ENCODE results near the gene FDXACB1.
"Not testable (repeated sequence)": the region's sequence is repeated elsewhere in the genome, so short reads cannot be mapped to it uniquely, and the experiment has no call there.

The FDXACB1 gene

DNA sequence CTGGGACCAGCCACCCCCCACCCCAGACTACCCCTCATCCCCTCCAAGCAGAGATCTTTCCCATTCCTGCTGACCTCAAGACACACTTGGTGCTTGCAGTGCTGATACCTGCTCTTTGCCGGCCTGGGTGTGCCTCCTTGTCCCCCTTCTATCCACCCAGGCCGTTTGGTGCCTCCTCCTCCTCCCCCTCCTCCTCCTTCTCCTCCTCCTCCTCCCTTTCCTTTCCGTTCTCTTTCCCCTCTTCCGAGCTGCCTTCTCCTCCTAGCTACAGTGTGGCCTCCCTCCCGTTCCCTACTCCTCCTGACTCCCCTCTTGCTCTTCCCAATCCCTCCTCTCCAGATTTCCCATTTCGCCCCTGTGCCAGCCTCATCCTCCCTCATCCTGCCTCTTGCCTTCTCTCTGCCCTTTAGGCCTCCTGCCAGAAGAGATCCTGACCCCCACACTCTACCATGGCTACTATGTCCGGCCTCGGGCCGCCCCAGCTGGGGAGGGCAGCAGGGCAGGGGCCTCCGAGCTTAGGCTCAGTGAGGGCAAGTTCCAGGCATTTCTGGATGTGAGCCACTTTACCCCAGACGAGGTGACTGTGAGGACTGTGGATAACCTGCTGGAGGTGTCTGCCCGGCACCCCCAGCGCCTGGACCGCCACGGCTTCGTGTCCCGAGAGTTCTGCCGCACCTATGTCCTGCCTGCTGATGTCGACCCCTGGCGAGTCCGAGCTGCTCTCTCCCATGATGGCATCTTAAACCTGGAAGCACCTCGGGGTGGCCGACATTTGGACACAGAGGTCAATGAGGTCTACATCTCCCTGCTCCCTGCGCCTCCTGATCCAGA, 34.3 kb upstream of the FDXACB1 start:
- Mint-ChIP-seq H3K4me3 (no peak overlapping the region), H3K9me3 (no peaks in the 10 kb centered on the region), H3K27ac (no peak overlapping the region), H3K36me3 (no peaks in the 10 kb centered on the region), H3K4me1 (no peaks in the 10 kb centered on the region), H3K27me3 (peaks cover 76% of the 10 kb centered on the region)
- no peak for DNase-seq
- CTCF ChIA-PET: no interaction called here

- Mint-ChIP-seq H3K9me3 (no peaks in the 10 kb centered on the region), H3K4me1 (no peaks in the 10 kb centered on the region), H3K36me3 (no peaks in the 10 kb centered on the region), H3K27ac (no peak within 1 kb of the TSS), H3K27me3 (peaks cover 76% of the 10 kb centered on the region), H3K4me3 (no peak within 1 kb of the TSS)
- CTCF ChIA-PET: no interaction called here
- no peak for DNase-seq
Measured at GRCh38 chr11:111912535-111912934, 33.6 kb upstream of the FDXACB1 start, which contains the start of gene HSPB2. TSS of gene HSPB2 (plus strand) at chr11:111912734. CDS start at chr11:111912830, 96 bp downstream.

DNA sequence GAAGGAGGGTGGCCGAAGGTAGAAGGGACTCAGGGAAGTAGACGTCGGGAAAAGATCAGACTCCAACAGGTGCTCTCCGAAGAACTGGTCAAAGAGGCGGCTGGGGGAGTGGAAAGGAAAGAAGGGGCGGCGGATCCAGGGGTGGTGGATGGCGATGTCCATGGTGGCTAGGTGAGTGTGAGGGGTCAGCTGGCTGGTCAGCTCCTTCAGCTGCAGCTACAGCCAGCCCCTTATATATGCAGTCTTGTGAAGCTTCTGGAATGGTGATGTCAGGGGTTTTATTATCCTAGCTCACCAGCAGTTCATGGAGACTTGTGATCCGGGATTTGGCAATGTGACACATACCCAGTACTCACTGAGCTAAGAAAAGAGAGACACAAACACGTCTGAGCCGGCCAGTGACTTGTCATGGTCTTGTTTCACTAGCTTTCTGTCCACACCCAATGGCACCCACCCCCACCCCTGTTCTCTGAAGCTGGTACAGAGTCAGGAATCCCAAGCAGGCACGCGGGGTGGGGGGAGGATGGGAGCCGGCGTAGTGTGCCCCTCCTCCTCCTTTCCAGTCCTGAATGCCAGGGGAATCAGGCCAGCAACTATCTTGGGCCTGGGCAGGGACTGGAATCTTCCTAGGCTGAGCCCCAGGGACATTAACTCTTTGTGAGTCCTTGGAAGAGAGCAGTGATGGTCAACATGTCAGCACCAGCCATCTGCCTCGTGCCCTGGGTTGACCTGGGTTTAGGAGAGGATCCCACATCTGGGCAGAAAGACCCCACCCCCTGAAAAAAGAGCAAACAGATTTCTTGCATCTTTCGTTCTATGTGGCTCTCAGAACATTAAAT, 32.8 kb upstream of the FDXACB1 start, which contains the start of gene CRYAB:
Gene CRYAB, minus strand, starts transcription at position 208 of the 839 bp plus-strand sequence. Its CDS starts 46 bp downstream, at position 162.
- Mint-ChIP-seq H3K27ac (no peak within 1 kb of the TSS), H3K36me3 (no peaks in the 10 kb centered on the region), H3K4me3 (no peak within 1 kb of the TSS), H3K4me1 (no peaks in the 10 kb centered on the region), H3K27me3 (peaks cover 70% of the 10 kb centered on the region), H3K9me3 (no peaks in the 10 kb centered on the region)
- CTCF ChIA-PET: no interaction called here
- no peak for DNase-seq

DNA sequence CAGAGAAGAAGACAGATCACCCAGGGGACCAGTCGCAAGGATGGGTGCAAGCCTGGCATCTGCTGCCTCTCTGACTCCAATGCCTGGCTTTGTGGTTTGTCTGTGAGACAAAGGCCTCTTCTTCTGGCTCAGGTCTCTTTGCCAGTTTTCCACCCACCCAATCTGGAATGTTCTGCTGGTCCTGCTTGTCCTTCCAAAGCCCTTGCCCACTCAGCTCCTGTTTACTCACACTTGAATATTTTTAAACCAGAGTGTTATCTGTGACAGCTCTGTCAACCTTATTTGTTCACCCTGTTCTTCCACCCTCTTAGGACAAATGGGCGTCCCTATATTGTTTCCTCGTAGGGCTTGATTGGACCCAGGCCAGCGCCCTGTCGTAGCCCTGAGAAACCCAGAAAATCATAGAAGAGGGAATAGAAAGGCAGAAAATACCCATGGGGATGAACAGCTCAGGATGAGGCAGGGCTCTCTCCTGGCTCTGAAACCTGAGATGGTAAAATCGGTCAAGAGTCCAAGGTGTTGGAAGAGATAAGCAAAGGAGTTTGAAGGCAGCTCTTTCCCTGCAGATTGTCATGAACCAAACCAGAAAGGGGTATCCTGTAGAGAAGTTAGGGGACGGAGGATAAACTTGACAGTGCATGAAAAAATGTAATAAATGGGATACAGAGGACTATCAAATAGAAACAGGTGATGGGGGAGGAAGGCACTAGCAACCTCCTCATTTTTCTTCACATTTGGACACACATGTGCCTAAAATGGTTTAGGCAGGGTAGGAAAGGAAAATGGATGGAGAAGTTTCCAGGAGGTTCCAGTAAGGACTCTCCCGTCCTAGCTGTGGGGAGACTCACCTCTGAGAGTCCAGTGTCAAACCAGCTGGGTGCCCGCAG, 32.0 kb upstream of the FDXACB1 start:
- Mint-ChIP-seq H3K27ac (no peak overlapping the region), H3K9me3 (no peaks in the 10 kb centered on the region), H3K36me3 (no peaks in the 10 kb centered on the region), H3K4me3 (no peak overlapping the region), H3K4me1 (no peaks in the 10 kb centered on the region), H3K27me3 (peaks cover 66% of the 10 kb centered on the region)
- DNase-seq: no peak
- CTCF ChIA-PET: no interaction called here

DNA sequence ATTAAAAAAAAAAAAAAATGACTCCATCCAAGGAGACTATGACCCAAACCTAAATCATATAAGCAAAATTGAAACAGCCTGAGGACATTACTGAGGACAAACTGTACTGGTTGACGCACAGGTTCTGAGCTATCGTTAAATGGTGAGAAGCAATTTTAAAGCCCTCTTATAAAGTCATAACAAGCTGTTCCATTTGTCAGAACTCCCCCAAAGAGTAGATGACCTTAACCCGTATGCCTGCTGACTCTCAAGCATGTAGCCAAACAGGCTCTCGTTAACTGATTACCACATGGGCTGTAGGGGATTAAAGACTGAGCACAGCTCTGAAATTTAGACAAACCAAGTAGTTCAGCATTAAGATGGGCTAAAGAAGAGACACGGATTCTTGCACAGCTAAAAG, 30.4 kb upstream of the FDXACB1 start:
- Mint-ChIP-seq H3K4me1 (no peaks in the 10 kb centered on the region), H3K4me3 (no peak overlapping the region), H3K27ac (no peak overlapping the region), H3K9me3 (no peaks in the 10 kb centered on the region), H3K36me3 (no peaks in the 10 kb centered on the region), H3K27me3 (peaks cover 63% of the 10 kb centered on the region)
- no peak for DNase-seq
- CTCF ChIA-PET: no interaction called here

DNA sequence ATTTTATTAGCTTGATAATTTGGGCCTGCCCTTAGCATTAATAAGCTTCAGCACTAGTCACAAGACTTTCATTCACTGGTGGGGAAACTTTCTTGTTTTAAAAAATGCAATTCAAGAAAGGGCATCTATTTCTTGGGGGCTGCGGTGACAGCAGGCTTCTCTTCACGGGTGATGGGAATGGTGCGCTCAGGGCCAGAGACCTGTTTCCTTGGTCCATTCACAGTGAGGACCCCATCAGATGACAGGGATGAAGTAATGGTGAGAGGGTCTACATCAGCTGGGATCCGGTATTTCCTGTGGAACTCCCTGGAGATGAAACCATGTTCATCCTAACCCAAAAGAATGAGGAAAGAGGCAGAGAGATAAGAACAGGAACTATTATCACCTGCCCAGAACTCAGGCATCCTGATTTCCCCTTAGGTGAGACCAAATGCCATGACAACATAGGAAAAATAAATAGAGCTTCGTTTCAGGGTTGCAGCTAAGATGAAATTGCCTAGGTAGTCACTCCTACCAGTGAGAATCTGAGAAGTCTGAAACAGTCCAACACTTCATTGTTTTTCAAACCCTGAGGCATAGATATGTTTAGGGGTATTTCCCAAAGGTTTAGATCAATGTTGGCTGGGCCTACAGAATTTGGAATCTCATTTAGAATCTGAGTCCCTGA, 29.8 kb upstream of the FDXACB1 start:
- peaks cover 57% of the 10 kb centered on the region for H3K27me3 Mint-ChIP-seq
- H3K4me1 Mint-ChIP-seq: no peaks in the 10 kb centered on the region
- no peaks in the 10 kb centered on the region for H3K36me3 Mint-ChIP-seq
- H3K4me3 Mint-ChIP-seq: no peak overlapping the region
- no peaks in the 10 kb centered on the region for H3K9me3 Mint-ChIP-seq
- CTCF ChIA-PET: interaction anchor here (1.3 kb wide), 1 partner anchor 18 kb away, joined by 4 read pairs; no protein-coding TSS in a partner anchor
- no peak for DNase-seq
- no peak overlapping the region for H3K27ac Mint-ChIP-seq

GRCh38 chr11:111906680-111907079, 27.7 kb upstream of the FDXACB1 start:
- Mint-ChIP-seq H3K36me3 (no peaks in the 10 kb centered on the region), H3K27me3 (peaks cover 36% of the 10 kb centered on the region), H3K27ac (no peak overlapping the region), H3K4me3 (no peak overlapping the region), H3K4me1 (no peaks in the 10 kb centered on the region), H3K9me3 (no peaks in the 10 kb centered on the region)
- CTCF ChIA-PET: no interaction called here
- no peak for DNase-seq

GRCh38 chr11:111905411-111905810, 26.4 kb upstream of the FDXACB1 start:
- H3K27ac Mint-ChIP-seq: no peak overlapping the region
- H3K4me3 Mint-ChIP-seq: no peak overlapping the region
- CTCF ChIA-PET: no interaction called here
- DNase-seq: no peak
- peaks cover 23% of the 10 kb centered on the region for H3K27me3 Mint-ChIP-seq
- H3K4me1 Mint-ChIP-seq: no peaks in the 10 kb centered on the region
- H3K9me3 Mint-ChIP-seq: no peaks in the 10 kb centered on the region
- no peaks in the 10 kb centered on the region for H3K36me3 Mint-ChIP-seq

DNA sequence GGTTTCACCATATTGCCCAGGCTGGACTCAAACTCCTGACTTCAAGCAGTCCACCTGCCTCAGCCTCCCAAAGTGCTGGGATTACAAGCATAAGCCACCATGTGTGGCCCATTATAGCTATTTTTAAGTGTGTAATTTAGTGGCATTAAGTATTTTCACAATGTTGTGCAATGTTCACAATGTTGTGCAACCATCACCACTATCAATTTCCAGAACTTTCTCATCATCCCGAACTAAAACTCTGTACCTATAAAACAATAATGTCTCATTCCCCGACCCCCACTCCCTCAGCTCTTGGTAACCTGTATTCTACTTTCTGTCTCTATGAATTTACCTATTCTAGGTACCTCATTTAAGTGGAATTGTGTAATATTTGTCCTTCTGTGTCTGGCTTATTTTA, 7.9 kb upstream of the FDXACB1 start:
- DNase-seq: no peak
- H3K4me1 Mint-ChIP-seq: no peaks in the 10 kb centered on the region
- CTCF ChIA-PET: no interaction called here
- no peaks in the 10 kb centered on the region for H3K9me3 Mint-ChIP-seq
- H3K27me3 Mint-ChIP-seq: no peaks in the 10 kb centered on the region
- H3K27ac Mint-ChIP-seq: no peak overlapping the region
- H3K4me3 Mint-ChIP-seq: no peak overlapping the region
- no peaks in the 10 kb centered on the region for H3K36me3 Mint-ChIP-seq

GRCh38 chr11:111886032-111886431, 7.1 kb upstream of the FDXACB1 start:
- no peak overlapping the region for H3K27ac Mint-ChIP-seq
- H3K4me3 Mint-ChIP-seq: no peak overlapping the region
- CTCF ChIA-PET: interaction anchor here (1.0 kb wide), 1 partner anchor 95 kb away, joined by 3 read pairs; no protein-coding TSS in a partner anchor
- no peak for DNase-seq
- no peaks in the 10 kb centered on the region for H3K36me3 Mint-ChIP-seq
- H3K27me3 Mint-ChIP-seq: no peaks in the 10 kb centered on the region
- peaks cover 3% of the 10 kb centered on the region for H3K4me1 Mint-ChIP-seq
- no peaks in the 10 kb centered on the region for H3K9me3 Mint-ChIP-seq

GRCh38 chr11:111885053-111885452, 6.1 kb upstream of the FDXACB1 start:
- DNase-seq, H3K27me3 Mint-ChIP-seq, H3K27ac Mint-ChIP-seq, H3K4me3 Mint-ChIP-seq, H3K9me3 Mint-ChIP-seq, H3K36me3 Mint-ChIP-seq: not testable (repeated sequence)
- CTCF ChIA-PET: interaction anchor here (1.0 kb wide), 1 partner anchor 96 kb away, joined by 3 read pairs; no protein-coding TSS in a partner anchor
- peaks cover 11% of the 10 kb centered on the region for H3K4me1 Mint-ChIP-seq

GRCh38 chr11:111882202-111882601, 3.2 kb upstream of the FDXACB1 start:
- H3K27me3 Mint-ChIP-seq: no peaks in the 10 kb centered on the region
- no peaks in the 10 kb centered on the region for H3K9me3 Mint-ChIP-seq
- no peak for DNase-seq
- no peak overlapping the region for H3K4me3 Mint-ChIP-seq
- H3K36me3 Mint-ChIP-seq: peaks cover 5% of the 10 kb centered on the region
- CTCF ChIA-PET: interaction anchor here (0.7 to 3.4 kb wide), 2 partner anchors 9 to 11 kb away, joined by 3 to 18 read pairs; partner anchors contain the start of gene ALG9
- peaks cover 24% of the 10 kb centered on the region for H3K4me1 Mint-ChIP-seq
- no peak overlapping the region for H3K27ac Mint-ChIP-seq

DNA sequence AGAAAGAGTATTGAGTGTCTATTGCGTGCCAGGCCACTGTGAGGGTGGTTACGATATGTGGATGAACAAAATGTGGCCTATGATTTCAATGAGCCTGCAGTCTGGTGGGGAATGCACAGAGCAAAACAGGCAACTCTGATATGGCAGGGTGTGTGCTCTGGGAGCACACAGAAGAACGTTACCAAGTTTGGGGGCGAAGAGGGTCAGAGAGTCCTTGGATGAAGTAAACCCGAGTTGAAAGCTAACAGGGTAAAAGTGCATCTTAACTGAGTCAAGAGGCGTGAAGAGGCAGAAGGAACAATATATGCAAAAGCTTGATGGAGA, 634 bp upstream of the FDXACB1 start:
- Mint-ChIP-seq H3K27me3 (no peaks in the 10 kb centered on the region), H3K9me3 (no peaks in the 10 kb centered on the region), H3K27ac (peak overlapping the region; percentile 96), H3K36me3 (peaks cover 10% of the 10 kb centered on the region), H3K4me3 (peak overlapping the region; percentile 83), H3K4me1 (peaks cover 26% of the 10 kb centered on the region)
- CTCF ChIA-PET: interaction anchor here (0.7 to 3.4 kb wide), 3 partner anchors 8 to 104 kb away, joined by 3 to 18 read pairs (median 5); partner anchors contain the start of gene ALG9
- DNase-seq: no peak

Measured in activated naive CD4-positive, alpha-beta T cell treated with anti-CD3 and anti-CD28 coated beads, Interleukin-2, amount 10 ng/mL, durations not matched to agents 7 days and 5 days (primary cell).